HepG2 (cell line): ENCODE measurements around the gene ATP7A. TPM values are rescaled to one million over a fixed set of nuclear protein-coding genes. Genes with fewer than 3 reads are reported as not detected.

Experiments
- ATAC-seq: fragments of 200-7000 bp; cut with Tn5 transposase; 3 replicates; pipeline ENCODE4 v1.9.1; 2020; ENCODE audit warnings: mild to moderate bottlenecking, moderate library complexity
- BruUV-seq: library from RNA; stranded (reverse); fragments of 400-500 nt; replicated peaks from 2 replicates; lab custom pipeline; 2021; lab: Mats Ljungman, UMichigan
- CTCF ChIA-PET: fragments of 300-600 bp; formaldehyde crosslinking; extraction: SDS; loops from one replicate; lab custom pipeline; 2021; ENCODE audit warnings: low total read pairs, inconsistent platforms, low intra/inter-chr PET ratio; lab: Yijun Ruan, JAX
- POLR2A ChIA-PET: fragments of 350-600 bp; sonication (Branson Sonifier 250); formaldehyde crosslinking; loops from one replicate; lab custom pipeline; 2020; ENCODE audit warnings: antibody characterized with exemption, inconsistent platforms; lab: Yijun Ruan, JAX
- DNase-seq: peaks from one replicate; pipeline ENCODE4 v3.0.0-alpha.2; 2015; ENCODE audit warnings: low spot score
- FAIRE-seq: peaks from 3 replicates; lab custom pipeline; 2011; peaks lifted over from hg19 to GRCh38; lab: Jason Lieb, UNC
- H2AFZ ChIP-seq: one replicate; pipeline ENCODE4 v1.6.1; 2011; ENCODE audit warnings: low read length, inconsistent platforms
- H3K27ac ChIP-seq: fragments of 300-600 bp; 3 replicates; pipeline ENCODE4 v1.8.0; 2011; ENCODE audit warnings: mixed run types, mild to moderate bottlenecking, mixed read lengths, low read length, inconsistent platforms; ENCODE audit not compliant: insufficient read depth; ENCODE audit errors: extremely low read length
- H3K27me3 ChIP-seq, 2 experiments: fragments of 200-600 bp in 1 of 2; 2 replicates in 1 of 2; 3 replicates in 1 of 2; pipeline versions ENCODE4 v1.6.0 to v1.8.0; 2011; ENCODE audit warnings: low read length in 2 of 2, mild to moderate bottlenecking in 2 of 2, moderate library complexity in 2 of 2, inconsistent platforms in 1 of 2; ENCODE audit not compliant: insufficient read depth in 2 of 2, control insufficient read depth in 1 of 2
- H3K36me3 ChIP-seq, 2 experiments: fragments of 200-600 bp in 1 of 2; replicated peaks in 1 of 2; 2 replicates in 1 of 2; 3 replicates in 1 of 2; pipeline versions ENCODE4 v1.5.1 to v1.8.0; 2011; ENCODE audit warnings: low read length in 2 of 2, inconsistent platforms in 1 of 2; ENCODE audit not compliant: insufficient read depth in 2 of 2, control insufficient read depth in 1 of 2
- H3K4me1 ChIP-seq: 2 replicates; pipeline ENCODE4 v1.5.1; 2012; ENCODE audit warnings: low read length, inconsistent platforms; ENCODE audit not compliant: insufficient read depth
- H3K4me2 ChIP-seq: 2 replicates; pipeline ENCODE4 v1.6.0; 2011; ENCODE audit warnings: low read depth, low read length, inconsistent platforms
- H3K4me3 ChIP-seq, 3 experiments: fragments of 200-600 bp in 1 of 3; sonication (generic), shearing (Covaris generic) in 1 of 3; replicated peaks in 1 of 3; 2 replicates each; pipeline ENCODE4 v1.5.1; 2011 to 2016; ENCODE audit warnings: low read length in 3 of 3, inconsistent platforms in 2 of 3, low read depth in 2 of 3, mild to moderate bottlenecking in 2 of 3, control low read depth in 1 of 3, mixed read lengths in 1 of 3; ENCODE audit not compliant: insufficient read depth in 1 of 3
- H3K79me2 ChIP-seq: one replicate; pipeline ENCODE4 v1.6.1; 2011; ENCODE audit warnings: low read length, inconsistent platforms; ENCODE audit not compliant: insufficient read depth
- H3K9ac ChIP-seq: 2 replicates; pipeline ENCODE4 v1.6.0; 2011; ENCODE audit warnings: mild to moderate bottlenecking, low read depth, low read length, inconsistent platforms; ENCODE audit not compliant: insufficient read depth
- H3K9me3 ChIP-seq: 2 replicates; pipeline ENCODE4 v1.5.1; 2012; ENCODE audit warnings: mild to moderate bottlenecking, low read length
- H4K20me1 ChIP-seq: 2 replicates; pipeline ENCODE4 v1.6.0; 2011; ENCODE audit warnings: inconsistent platforms, mild to moderate bottlenecking, low read length, moderate library complexity; ENCODE audit not compliant: insufficient read depth
- ARNTL ChIP-seq: sonication (generic); formaldehyde crosslinking; IDR thresholded peaks from 2 replicates; pipeline ENCODE4 v1.4.0; 2020; ENCODE audit warnings: mild to moderate bottlenecking, missing genetic modification reagents
- DNMT3B ChIP-seq: conservative IDR thresholded peaks from 2 replicates; pipeline ENCODE4 v1.6.1; 2016; ENCODE audit warnings: missing biosample characterization, control low read depth
- HHEX ChIP-seq: IDR thresholded peaks from 2 replicates; pipeline ENCODE4 v1.6.1; 2016; ENCODE audit warnings: control low read depth
- HMGA1 ChIP-seq: sonication (generic); formaldehyde crosslinking; conservative IDR thresholded peaks from 2 replicates; pipeline ENCODE4 v1.4.0; 2020; ENCODE audit warnings: missing genetic modification reagents
- KDM4B ChIP-seq: sonication (generic); formaldehyde crosslinking; IDR thresholded peaks from 2 replicates; pipeline ENCODE4 v1.4.0; 2020; ENCODE audit warnings: missing genetic modification reagents
- NKX3-1 ChIP-seq: sonication (generic); formaldehyde crosslinking; IDR thresholded peaks from 2 replicates; pipeline ENCODE4 v1.5.0; 2020; ENCODE audit warnings: missing genetic modification reagents
- RXRB ChIP-seq: IDR thresholded peaks from 2 replicates; pipeline ENCODE4 v1.6.1; 2016; ENCODE audit warnings: borderline replicate concordance, missing genetic modification reagents, missing compliant biosample characterization
- SOX13 ChIP-seq, 3 experiments: fragments of 450-650 bp in 1 of 3; sonication (generic) in 1 of 3; formaldehyde crosslinking in 1 of 3; IDR thresholded peaks in 2 of 3; conservative IDR thresholded peaks in 1 of 3; 2 replicates each; pipeline versions ENCODE4 v1.5.0 to v1.6.1; 2016 to 2020; ENCODE audit warnings: antibody characterized with exemption in 1 of 3, mild to moderate bottlenecking in 1 of 3, missing compliant biosample characterization in 1 of 3, missing genetic modification reagents in 1 of 3, moderate library complexity in 1 of 3
- TSC22D2 ChIP-seq: sonication (generic); formaldehyde crosslinking; IDR thresholded peaks from 2 replicates; pipeline ENCODE4 v1.5.1; 2020; ENCODE audit warnings: missing genetic modification reagents, mild to moderate bottlenecking, borderline replicate concordance
- ZBTB21 ChIP-seq: sonication (generic); formaldehyde crosslinking; IDR thresholded peaks from 2 replicates; pipeline ENCODE4 v1.4.0; 2020; ENCODE audit warnings: missing genetic modification reagents
- ZNF224 ChIP-seq: sonication (generic); formaldehyde crosslinking; IDR thresholded peaks from 2 replicates; pipeline ENCODE4 v1.5.0; 2020; ENCODE audit warnings: mild to moderate bottlenecking, missing genetic modification reagents
- ZNF678 ChIP-seq: sonication (generic); formaldehyde crosslinking; IDR thresholded peaks from 2 replicates; pipeline ENCODE4 v1.4.0; 2020; ENCODE audit warnings: mild to moderate bottlenecking, missing genetic modification reagents
- ZNF703 ChIP-seq: sonication (generic); formaldehyde crosslinking; IDR thresholded peaks from 2 replicates; pipeline ENCODE4 v1.5.1; 2020; ENCODE audit warnings: missing genetic modification reagents, mild to moderate bottlenecking, moderate library complexity, borderline replicate concordance
- ZSCAN21 ChIP-seq: sonication (generic); formaldehyde crosslinking; IDR thresholded peaks from 2 replicates; pipeline ENCODE4 v1.8.0; 2022; ENCODE audit warnings: mild to moderate bottlenecking, missing genetic modification reagents, moderate library complexity, borderline replicate concordance
- WGBS: methylation state at CpG from one replicate; pipeline ENCODE4 v1.1.6; 2017; ENCODE audit warnings: low lambda C conversion rate; 5-methylcytosine and 5-hydroxymethylcytosine counted together
- in situ Hi-C: cut with HindIII; loops from 2 replicates; pipeline ENCODE4 v1.10.0; 2017; ENCODE audit warnings: low pct_unique_long_range_greater_than_20kb; ENCODE audit not compliant: extremely low pct_ligation_motif_present
- intact Hi-C: fragments of 100-400 bp; cut with micrococcal nuclease; formaldehyde crosslinking; loops from one replicate; pipeline ENCODE4 v1.10.0; 2022; ENCODE audit not compliant: unreplicated experiment
- polyA plus RNA-seq, 8 experiments: library from polyadenylated mRNA; depleted of rRNA in 3 of 8; stranded (reverse) in 7 of 8; unstranded in 1 of 8; fragments of >200 nt; fragmentation: Illumina TruSeq in 4 of 8; extraction: Trizol in 4 of 8; gene quantifications; 2 replicates each; pipeline versions ENCODE4 v1.2.1 to v1.2.3, GENCODE V29; 2011 to 2016; ENCODE audit warnings: low read depth in 4 of 8, missing spikeins in 1 of 8, mixed read lengths in 1 of 8; ENCODE audit not compliant: insufficient read depth in 1 of 8
- total RNA-seq, 5 experiments: library from RNA; depleted of rRNA; stranded (reverse); fragments of >200 nt; fragmentation: Illumina TruSeq; extraction: Trizol; gene quantifications; 2 replicates each; pipeline ENCODE4 v1.2.3, GENCODE V29; 2016; ENCODE audit warnings: low read depth in 1 of 5
- TF ChIP-seq, protein P1 (sequence below): sonication (generic); formaldehyde crosslinking; IDR thresholded peaks from 2 replicates; pipeline ENCODE4 v1.5.1; 2020; ENCODE audit warnings: mild to moderate bottlenecking, moderate library complexity, missing genetic modification reagents
- TF ChIP-seq, protein P2 (sequence below): IDR thresholded peaks from 2 replicates; pipeline ENCODE4 v1.6.1; 2016; ENCODE audit warnings: missing compliant biosample characterization, missing genetic modification reagents, borderline replicate concordance
- TF ChIP-seq, protein P3 (sequence below): sonication (generic); formaldehyde crosslinking; IDR thresholded peaks from 2 replicates; pipeline ENCODE4 v1.4.0; 2020; ENCODE audit warnings: missing genetic modification reagents

Gene ATP7A
- total and polyA plus RNA-seq, 2 of the 13 experiments (the other 11 are each of a cell fraction or from before 2014, with no cell fraction given), result 1.7 to 4.7 TPM

GRCh38 chrX:77967631-77968030 is 57.1 kb downstream of the ATP7A start:
- ChIA-PET POLR2A (no interaction called here), CTCF (no interaction called here)
- no peaks in the 10 kb centered on the region for H3K79me2 ChIP-seq
- FAIRE-seq (no peak), ATAC-seq (no peak), DNase-seq (no peak)
- H4K20me1 ChIP-seq, result no peaks in the 10 kb centered on the region
- H3K9ac ChIP-seq, result no peak overlapping the region
- H3K4me1 ChIP-seq, result no peaks in the 10 kb centered on the region
- no TSS peak for BruUV-seq
- TF ChIP-seq DNMT3B (CRISPR knock-in tag) (no peak), ZSCAN21 (CRISPR knock-in tag) (no peak), HMGA1 (CRISPR knock-in tag) (no peak), SOX13 (IDR thresholded peaks at IDR 0.05) (no peak), SOX13 (CRISPR knock-in tag; conservative IDR thresholded peaks at IDR 0.05 in 1 of 2, IDR thresholded peaks at IDR 0.05 in 1 of 2) (no peak), ZBTB21 (CRISPR knock-in tag) (no peak), KDM4B (CRISPR knock-in tag) (no peak), ARNTL (CRISPR knock-in tag) (no peak), TSC22D2 (CRISPR knock-in tag) (no peak), ZNF678 (no peak), RXRB (CRISPR knock-in tag) (no peak), ZNF703 (CRISPR knock-in tag) (no peak), ZNF224 (CRISPR knock-in tag) (no peak), HHEX (no peak), NKX3-1 (no peak)
- TF ChIP-seq, protein P1, sequence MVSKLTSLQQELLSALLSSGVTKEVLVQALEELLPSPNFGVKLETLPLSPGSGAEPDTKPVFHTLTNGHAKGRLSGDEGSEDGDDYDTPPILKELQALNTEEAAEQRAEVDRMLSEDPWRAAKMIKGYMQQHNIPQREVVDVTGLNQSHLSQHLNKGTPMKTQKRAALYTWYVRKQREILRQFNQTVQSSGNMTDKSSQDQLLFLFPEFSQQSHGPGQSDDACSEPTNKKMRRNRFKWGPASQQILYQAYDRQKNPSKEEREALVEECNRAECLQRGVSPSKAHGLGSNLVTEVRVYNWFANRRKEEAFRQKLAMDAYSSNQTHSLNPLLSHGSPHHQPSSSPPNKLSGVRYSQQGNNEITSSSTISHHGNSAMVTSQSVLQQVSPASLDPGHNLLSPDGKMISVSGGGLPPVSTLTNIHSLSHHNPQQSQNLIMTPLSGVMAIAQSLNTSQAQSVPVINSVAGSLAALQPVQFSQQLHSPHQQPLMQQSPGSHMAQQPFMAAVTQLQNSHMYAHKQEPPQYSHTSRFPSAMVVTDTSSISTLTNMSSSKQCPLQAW (CRISPR knock-in tag), result no peak
- TF ChIP-seq, protein P2, sequence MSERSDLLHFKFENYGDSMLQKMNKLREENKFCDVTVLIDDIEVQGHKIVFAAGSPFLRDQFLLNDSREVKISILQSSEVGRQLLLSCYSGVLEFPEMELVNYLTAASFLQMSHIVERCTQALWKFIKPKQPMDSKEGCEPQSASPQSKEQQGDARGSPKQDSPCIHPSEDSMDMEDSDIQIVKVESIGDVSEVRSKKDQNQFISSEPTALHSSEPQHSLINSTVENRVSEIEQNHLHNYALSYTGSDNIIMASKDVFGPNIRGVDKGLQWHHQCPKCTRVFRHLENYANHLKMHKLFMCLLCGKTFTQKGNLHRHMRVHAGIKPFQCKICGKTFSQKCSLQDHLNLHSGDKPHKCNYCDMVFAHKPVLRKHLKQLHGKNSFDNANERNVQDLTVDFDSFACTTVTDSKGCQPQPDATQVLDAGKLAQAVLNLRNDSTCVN (CRISPR knock-in tag), result no peak
- TF ChIP-seq, protein P3, sequence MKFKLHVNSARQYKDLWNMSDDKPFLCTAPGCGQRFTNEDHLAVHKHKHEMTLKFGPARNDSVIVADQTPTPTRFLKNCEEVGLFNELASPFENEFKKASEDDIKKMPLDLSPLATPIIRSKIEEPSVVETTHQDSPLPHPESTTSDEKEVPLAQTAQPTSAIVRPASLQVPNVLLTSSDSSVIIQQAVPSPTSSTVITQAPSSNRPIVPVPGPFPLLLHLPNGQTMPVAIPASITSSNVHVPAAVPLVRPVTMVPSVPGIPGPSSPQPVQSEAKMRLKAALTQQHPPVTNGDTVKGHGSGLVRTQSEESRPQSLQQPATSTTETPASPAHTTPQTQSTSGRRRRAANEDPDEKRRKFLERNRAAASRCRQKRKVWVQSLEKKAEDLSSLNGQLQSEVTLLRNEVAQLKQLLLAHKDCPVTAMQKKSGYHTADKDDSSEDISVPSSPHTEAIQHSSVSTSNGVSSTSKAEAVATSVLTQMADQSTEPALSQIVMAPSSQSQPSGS (CRISPR knock-in tag), result no peak
- in situ Hi-C loops (no loop called here), intact Hi-C loops (no loop called here)
- no peak overlapping the region for H3K4me2 ChIP-seq
- no peaks in the 10 kb centered on the region for H3K36me3 ChIP-seq
- H3K9me3 ChIP-seq, result no peaks in the 10 kb centered on the region
- no peak overlapping the region for H3K27ac ChIP-seq
- no peak overlapping the region for H2AFZ ChIP-seq
- H3K27me3 ChIP-seq, result no peaks in the 10 kb centered on the region
- 100% methylated on average over 1 of the region's 1 CpG for WGBS
- no peak overlapping the region for H3K4me3 ChIP-seq
